ENCODE measurements around the gene MAPK1IP1L.
A peak's percentile ranks its signal among the peaks of the same experiment; 100 is the strongest.
"Not testable (repeated sequence)": the region's sequence is repeated elsewhere in the genome, so short reads cannot be mapped to it uniquely, and the experiment has no call there.

Gene MAPK1IP1L

GRCh38 chr14:55057919-55058318 is 6.5 kb downstream of the MAPK1IP1L start:
- DNase-seq = no peak

GRCh38 chr14:55059333-55059732 is 7.9 kb downstream of the MAPK1IP1L start:
- no peak for DNase-seq

GRCh38 chr14:55062517-55063351 is 11.3 kb downstream of the MAPK1IP1L start:
- no peak for DNase-seq

- not testable (repeated sequence) for DNase-seq
Observed at GRCh38 chr14:55064896-55065295, 13.4 kb downstream of the MAPK1IP1L start.

- DNase-seq = no peak
Observed at GRCh38 chr14:55065411-55065810, 14.0 kb downstream of the MAPK1IP1L start.

- DNase-seq = no peak
Observed at GRCh38 chr14:55066223-55066622, 14.8 kb downstream of the MAPK1IP1L start.

GRCh38 chr14:55070981-55071411 is 19.5 kb downstream of the MAPK1IP1L start:
- DNase-seq = no peak

- peak; percentile 19 for DNase-seq
Observed at GRCh38 chr14:55071870-55072640, 20.6 kb downstream of the MAPK1IP1L start.

- no peak for DNase-seq
Observed at GRCh38 chr14:55073856-55074255, 22.4 kb downstream of the MAPK1IP1L start.

- no peak for DNase-seq
Observed at GRCh38 chr14:55074662-55075061, 23.2 kb downstream of the MAPK1IP1L start.

- DNase-seq = no peak
Observed at GRCh38 chr14:55075628-55076175, 24.3 kb downstream of the MAPK1IP1L start.

GRCh38 chr14:55077170-55078151 is 26.0 kb downstream of the MAPK1IP1L start:
- no peak for DNase-seq

- not testable (repeated sequence) for DNase-seq
Observed at GRCh38 chr14:55079961-55080360, 28.5 kb downstream of the MAPK1IP1L start.

- DNase-seq = no peak
Observed at GRCh38 chr14:55084401-55085059, 33.1 kb downstream of the MAPK1IP1L start.

- DNase-seq = no peak
Observed at GRCh38 chr14:55085060-55085660, 33.7 kb downstream of the MAPK1IP1L start.

GRCh38 chr14:55086938-55087337 is 35.5 kb downstream of the MAPK1IP1L start:
- DNase-seq = no peak

- no peak for DNase-seq
Observed at GRCh38 chr14:55088356-55088755, 36.9 kb downstream of the MAPK1IP1L start.

- no peak for DNase-seq
Observed at GRCh38 chr14:55092341-55092740, 40.9 kb downstream of the MAPK1IP1L start.

GRCh38 chr14:55094292-55095157 is 43.1 kb downstream of the MAPK1IP1L start:
- no peak for DNase-seq

- peak; percentile 59 for DNase-seq
Observed at GRCh38 chr14:55097881-55098560, 46.6 kb downstream of the MAPK1IP1L start.

All from stimulated activated naive CD4-positive, alpha-beta T cell treated with Interleukin-2 at 50 U/mL for 16 hours (primary cell).